ENCODE data around the gene EBF3. TPM values are rescaled to one million over a fixed set of nuclear protein-coding genes. Genes with fewer than 3 reads are reported as not detected.

Gene EBF3
- total RNA-seq, 4 donors from 2014 or later, result 2.5 to 4.9 (median 4.6) TPM

DNA sequence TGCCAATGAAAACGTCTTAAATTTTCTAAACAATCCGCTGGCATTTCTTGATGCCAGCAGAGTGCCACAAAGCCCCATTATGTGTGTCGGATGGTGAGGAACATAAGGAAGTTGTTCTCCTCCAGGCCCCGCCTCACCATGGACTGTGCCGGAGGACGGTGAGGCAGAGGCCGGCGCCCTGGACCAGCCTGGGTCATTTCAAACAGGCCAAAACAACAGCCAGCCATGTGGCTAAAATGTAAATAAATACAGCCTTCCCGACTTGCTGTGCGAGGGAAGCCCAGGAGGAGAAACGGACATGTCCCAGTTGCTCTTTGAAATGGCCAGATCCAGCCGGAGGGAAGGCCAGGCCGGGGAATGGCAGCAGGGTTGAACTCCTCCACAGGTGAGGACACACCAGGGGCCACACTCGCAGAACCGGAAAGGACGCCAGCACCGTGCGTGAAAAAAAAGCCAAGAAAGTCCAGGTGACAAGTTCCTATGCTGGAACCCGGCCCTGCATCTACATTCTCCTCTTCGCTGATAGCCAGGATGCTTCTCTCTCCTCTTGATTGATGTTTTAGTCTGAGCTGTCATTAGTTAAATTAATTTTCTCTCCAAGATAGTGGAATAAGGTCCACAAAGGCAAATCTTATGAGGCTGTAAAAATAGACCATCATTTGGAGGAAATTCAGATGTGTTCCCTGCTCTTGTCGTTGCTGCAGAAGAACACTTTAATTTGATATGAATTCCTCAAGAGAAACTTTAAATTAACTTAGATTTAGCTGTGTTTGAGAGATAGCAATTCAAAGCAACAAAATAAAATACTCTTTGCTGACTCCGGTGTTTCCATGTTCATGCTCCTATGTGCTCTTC lies 64.6 kb downstream of the EBF3 start:
- Histone ChIP-seq H3K4me1 (peaks cover 0 to 8% (median 0%) of the 10 kb centered on the region in 3 donors), H3K36me3 (no peaks in the 10 kb centered on the region), H3K27me3 (peaks cover 95% of the 10 kb centered on the region), H3K9me3 (no peaks in the 10 kb centered on the region), H3K27ac (no peak overlapping the region), H3K4me3 (no peak overlapping the region)
- no peak for TF ChIP-seq EP300 (IDR thresholded peaks at IDR 0.05)
- TF ChIP-seq, protein P1, sequence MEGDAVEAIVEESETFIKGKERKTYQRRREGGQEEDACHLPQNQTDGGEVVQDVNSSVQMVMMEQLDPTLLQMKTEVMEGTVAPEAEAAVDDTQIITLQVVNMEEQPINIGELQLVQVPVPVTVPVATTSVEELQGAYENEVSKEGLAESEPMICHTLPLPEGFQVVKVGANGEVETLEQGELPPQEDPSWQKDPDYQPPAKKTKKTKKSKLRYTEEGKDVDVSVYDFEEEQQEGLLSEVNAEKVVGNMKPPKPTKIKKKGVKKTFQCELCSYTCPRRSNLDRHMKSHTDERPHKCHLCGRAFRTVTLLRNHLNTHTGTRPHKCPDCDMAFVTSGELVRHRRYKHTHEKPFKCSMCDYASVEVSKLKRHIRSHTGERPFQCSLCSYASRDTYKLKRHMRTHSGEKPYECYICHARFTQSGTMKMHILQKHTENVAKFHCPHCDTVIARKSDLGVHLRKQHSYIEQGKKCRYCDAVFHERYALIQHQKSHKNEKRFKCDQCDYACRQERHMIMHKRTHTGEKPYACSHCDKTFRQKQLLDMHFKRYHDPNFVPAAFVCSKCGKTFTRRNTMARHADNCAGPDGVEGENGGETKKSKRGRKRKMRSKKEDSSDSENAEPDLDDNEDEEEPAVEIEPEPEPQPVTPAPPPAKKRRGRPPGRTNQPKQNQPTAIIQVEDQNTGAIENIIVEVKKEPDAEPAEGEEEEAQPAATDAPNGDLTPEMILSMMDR (IDR thresholded peaks at IDR 0.05), result no peak
- TF ChIP-seq POLR2A (IDR thresholded peaks at IDR 0.05), result no peak
- TF ChIP-seq POLR2AphosphoS5 (IDR thresholded peaks at IDR 0.05), result no peak
- ATAC-seq, result no peak
- 50 to 65% methylated on average over 6 to 11 of the region's 22 CpGs for WGBS, 2 donors (ENCODE audit: low coverage in 1 of 2)

DNA sequence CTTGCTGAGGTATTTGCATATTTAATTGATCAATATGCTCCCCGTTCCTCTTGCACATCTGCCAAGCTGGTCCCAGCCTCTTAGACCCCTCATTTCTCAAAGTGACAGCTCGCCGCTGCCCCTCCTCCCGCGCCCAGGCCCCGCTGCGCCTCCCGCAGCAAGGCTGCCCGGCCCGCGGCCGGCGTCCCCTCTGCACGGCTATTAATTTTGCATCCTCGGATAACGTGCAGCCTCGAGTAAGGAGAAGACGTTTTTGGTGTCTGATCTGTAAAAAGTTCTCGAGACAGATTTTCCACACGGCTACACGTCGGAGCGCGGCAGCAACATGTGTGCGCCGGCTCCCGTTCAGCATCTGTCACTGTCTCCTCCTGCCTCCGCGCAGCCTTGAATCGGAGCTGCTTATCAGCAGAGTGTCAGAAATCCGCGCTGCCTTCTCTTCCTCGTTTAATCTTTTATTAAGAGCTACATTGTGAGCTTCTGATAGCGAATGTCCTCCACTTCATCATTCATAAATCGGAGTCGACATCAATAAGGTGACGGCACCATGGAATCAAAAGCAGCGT lies 65.3 kb downstream of the EBF3 start:
- Histone ChIP-seq H3K4me1 (peaks cover 0 to 8% (median 0%) of the 10 kb centered on the region in 3 donors), H3K27ac (no peak overlapping the region), H3K4me3 (no peak overlapping the region), H3K36me3 (no peaks in the 10 kb centered on the region), H3K27me3 (peaks cover 99% of the 10 kb centered on the region), H3K9me3 (no peaks in the 10 kb centered on the region)
- 23 to 35% methylated on average over 18 to 31 of the region's 38 CpGs for WGBS, 2 donors (ENCODE audit: low coverage in 1 of 2)
- no peak for TF ChIP-seq POLR2AphosphoS5 (IDR thresholded peaks at IDR 0.05)
- TF ChIP-seq POLR2A (IDR thresholded peaks at IDR 0.05), result no peak
- TF ChIP-seq, protein P1 (IDR thresholded peaks at IDR 0.05), result no peak
- no peak for TF ChIP-seq EP300 (IDR thresholded peaks at IDR 0.05)
- no peak for ATAC-seq

- Histone ChIP-seq H3K27me3 (peaks cover 97% of the 10 kb centered on the region), H3K4me1 (peaks cover 0 to 8% (median 0%) of the 10 kb centered on the region in 3 donors), H3K4me3 (no peak overlapping the region), H3K27ac (no peak overlapping the region), H3K36me3 (no peaks in the 10 kb centered on the region), H3K9me3 (no peaks in the 10 kb centered on the region)
- no peak for TF ChIP-seq EP300 (IDR thresholded peaks at IDR 0.05)
- no peak for TF ChIP-seq POLR2AphosphoS5 (IDR thresholded peaks at IDR 0.05)
- no peak for TF ChIP-seq POLR2A (IDR thresholded peaks at IDR 0.05)
- TF ChIP-seq, protein P1 (IDR thresholded peaks at IDR 0.05), result no peak
- no peak for ATAC-seq
- 31 to 44% methylated on average over 11 to 15 of the region's 15 CpGs for WGBS, 2 donors (ENCODE audit: low coverage in 1 of 2)
These were observed 66.0 kb downstream of the EBF3 start for GRCh38 chr10:129897871-129898626.

DNA sequence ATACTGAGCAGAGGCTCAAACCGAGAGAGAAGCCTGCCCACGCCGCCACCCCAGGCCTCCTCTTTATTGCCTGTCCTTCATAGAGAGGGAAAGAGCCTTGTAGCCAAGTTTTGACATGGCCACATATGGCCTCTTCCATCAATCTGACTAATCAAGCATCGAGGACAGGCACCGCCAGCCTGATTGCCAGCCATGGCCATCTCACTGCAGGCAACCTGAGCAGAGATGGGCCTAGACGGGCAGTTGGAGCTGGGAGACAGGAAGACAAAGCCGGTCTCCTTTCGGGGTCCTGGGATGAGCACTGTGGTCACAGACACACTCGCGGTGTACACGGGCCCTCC lies 67.2 kb downstream of the EBF3 start:
- TF ChIP-seq, protein P1 (IDR thresholded peaks at IDR 0.05), result no peak
- TF ChIP-seq POLR2A (IDR thresholded peaks at IDR 0.05), result no peak
- TF ChIP-seq POLR2AphosphoS5 (IDR thresholded peaks at IDR 0.05), result no peak
- no peak for TF ChIP-seq EP300 (IDR thresholded peaks at IDR 0.05)
- no peak overlapping the region for H3K27ac ChIP-seq
- ATAC-seq, result no peak
- no peaks in the 10 kb centered on the region for H3K9me3 ChIP-seq
- WGBS, 2 donors (ENCODE audit: low coverage in 1 of 2), result 87% methylated on average over 7 of the region's 11 CpGs; no CpG with 5 or more reads in 1 of the 2 donors
- no peak overlapping the region for H3K4me3 ChIP-seq
- H3K27me3 ChIP-seq, result peaks cover 89% of the 10 kb centered on the region
- H3K36me3 ChIP-seq, result no peaks in the 10 kb centered on the region
- peaks cover 0 to 8% (median 0%) of the 10 kb centered on the region in 3 donors for H3K4me1 ChIP-seq
